Heart left ventricle (tissue), 16 donors: ENCODE data around the gene FZR1. TPM values are rescaled to one million over a fixed set of nuclear protein-coding genes. Genes with fewer than 3 reads are reported as not detected.

Experiments used
- ATAC-seq, 4 donors: fragments of 200-7000 bp; cut with Tn5 transposase; one replicate each; pipeline ENCODE4 v1.9.1; 2020 to 2022; ENCODE audit warnings: moderate library complexity in 4 of 4, mild to moderate bottlenecking in 3 of 4, moderate number of reproducible peaks in 1 of 4
- DNase-seq, 5 donors: peaks; one replicate each; pipeline ENCODE4 v3.0.0-alpha.2; 2020
- H3K27ac ChIP-seq, 12 donors: fragments of 200-600 bp; sonication (generic) in 4 of 12; one replicate each; pipeline versions ENCODE4 v1.5.0 to v1.8.0; 2016 to 2022; ENCODE audit warnings: mild to moderate bottlenecking in 2 of 12
- H3K27me3 ChIP-seq, 9 donors: fragments of 200-600 bp; sonication (generic) in 2 of 9; one replicate each; pipeline versions ENCODE4 v1.5.1 to v1.8.0; 2016 to 2022; ENCODE audit warnings: mild to moderate bottlenecking in 3 of 9
- H3K36me3 ChIP-seq, 9 donors: fragments of 200-600 bp; sonication (generic) in 2 of 9; one replicate each; pipeline versions ENCODE4 v1.5.0 to v1.8.0; 2018 to 2022; ENCODE audit warnings: mild to moderate bottlenecking in 2 of 9
- H3K4me1 ChIP-seq, 12 donors: fragments of 200-600 bp; sonication (generic) in 4 of 12; one replicate each; pipeline versions ENCODE4 v1.5.0 to v1.8.0; 2016 to 2022; ENCODE audit warnings: mild to moderate bottlenecking in 3 of 12
- H3K4me3 ChIP-seq, 12 donors: fragments of 200-600 bp; sonication (generic) in 4 of 12; one replicate each; pipeline versions ENCODE4 v1.5.0 to v1.8.0; 2017 to 2022; ENCODE audit warnings: mild to moderate bottlenecking in 9 of 12, moderate library complexity in 4 of 12
- H3K9me3 ChIP-seq, 12 donors: fragments of 200-600 bp; sonication (generic) in 4 of 12; one replicate each; pipeline versions ENCODE4 v1.5.0 to v1.8.0; 2016 to 2022; ENCODE audit warnings: mild to moderate bottlenecking in 1 of 12
- POLR2A ChIP-seq, 2 donors: fragments of 450-650 bp; IDR thresholded peaks; one replicate each; pipeline ENCODE4 v1.6.1; 2017; ENCODE audit warnings: antibody characterized with exemption in 2 of 2, mild to moderate bottlenecking in 2 of 2, moderate library complexity in 2 of 2
- WGBS, 4 donors: extraction: QIAGEN DNeasy Blood & Tissue Kit in 2 of 4; methylation state at CpG; one replicate each; pipeline versions ENCODE4 v1.1.5 to v1.1.7; 2013 to 2018; 5-methylcytosine and 5-hydroxymethylcytosine counted together
- intact Hi-C, 10 donors: fragments of 100-400 bp; cut with DNase I; formaldehyde crosslinking; loops; one replicate each; pipeline versions ENCODE4 v1.11.1 to v1.14.2; 2022
- polyA plus RNA-seq, 2 donors: library from polyadenylated mRNA; stranded (reverse); fragments of 200-250 nt; gene quantifications; one replicate each; pipeline ENCODE4 v1.2.3, GENCODE V29; 2013
- total RNA-seq, 9 donors: library from RNA; depleted of rRNA in 2 of 9; stranded (reverse); fragments of >200 nt in 2 of 9; fragmentation: NEBNext Ultra II Directional in 3 of 9; extraction: Animal tissue kit (Norgen Biotek cat#: 25700) in 3 of 9; gene quantifications; one replicate each; pipeline versions ENCODE4 v1.1.0 to v1.2.4, GENCODE V29; 2016 to 2023
- TF ChIP-seq, protein P1 (sequence below), 12 donors: fragments of 200-600 bp; sonication (generic) in 4 of 12; IDR thresholded peaks; one replicate each; pipeline versions ENCODE4 v1.5.0 to v1.8.0; 2018 to 2022; ENCODE audit warnings: antibody characterized with exemption in 12 of 12, mild to moderate bottlenecking in 5 of 12
- donor health status: ischemic (EF 13 %, LVEDD 7.1; RV severe dilation, severe dysfunction).
- donor health status: healthy with polysubstance abuse.
- donor health status: DM: no; HTN: yes; CAD: no.
- donor health status: DM: no; HTN: no; CAD: no.
- donor health status: ischemic (EF 25% LVEDD 6.9; RV normal size, moderate dysfunction).
- donor health status: ischemic (EF 25% LVEDD 5.7; RV mildly dilated, moderate dysfunction).
- donor health status: healthy.
- donor health status: DM: yes; HTN: yes; CAD: no.
- donor health status: ischemic (EF 35%, LVEDD 5.7; RV mildly dilated, moderate dysfunction).
- donor health status: nonischemic (EF 11% LVEDD 7.7; RV severe dilation, severe dysfunction).
- donor health status: DM: yes; HTN: yes; CAD: no.
- donor health status: PGD.
- donor health status: ischemic (EF 29% LVEDD 5.4; RV normal size, mild dysfunction).
- donor health status: nonischemic (EF 23%, LVEDD 6.1; RV moderate dilation, normal function).

The FZR1 gene
- total and polyA plus RNA-seq, 11 donors = 13.9 to 41.0 (median 23.5) TPM

DNA sequence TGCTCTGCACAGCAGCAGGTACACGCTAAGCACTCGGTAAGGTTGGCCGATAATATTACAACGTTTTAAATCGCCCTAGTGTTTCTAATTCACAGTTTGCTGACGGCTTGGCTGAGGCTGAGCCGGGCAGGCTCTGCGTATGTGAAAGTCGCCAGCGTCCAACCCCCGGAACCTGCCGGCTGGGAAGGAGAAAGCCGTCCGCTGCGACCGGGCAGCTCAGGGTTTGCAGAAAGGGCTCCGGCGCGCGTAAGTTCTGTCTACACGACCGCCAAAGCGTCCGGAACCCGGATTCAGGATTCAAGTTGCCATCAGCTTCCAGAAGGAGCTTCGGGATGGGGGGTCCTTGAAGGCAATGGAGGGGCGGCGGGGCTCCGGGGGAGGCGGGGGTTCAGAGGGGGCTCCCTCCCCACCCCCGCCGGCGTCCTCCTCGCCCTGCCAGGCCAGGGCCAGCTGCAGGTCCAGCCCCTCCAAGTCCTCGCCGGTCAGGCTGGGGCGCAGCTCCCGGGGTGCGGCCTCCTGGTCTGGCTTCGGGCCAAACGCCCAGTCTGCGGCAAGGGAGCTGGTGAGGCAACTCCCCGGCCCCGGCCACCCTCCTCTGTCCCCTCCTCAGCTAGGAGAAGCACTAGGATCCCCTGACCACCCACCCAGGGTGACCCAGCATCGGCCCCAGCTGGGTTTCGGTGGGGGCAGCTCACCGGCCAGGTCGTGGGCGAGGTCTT, 23.4 kb upstream of the FZR1 start:
- Histone ChIP-seq H3K27ac (no peak overlapping the region), H3K4me3 (no peak overlapping the region), H3K9me3 (no peaks in the 10 kb centered on the region), H3K27me3 (peaks cover 14 to 55% (median 37%) of the 10 kb centered on the region in 9 donors), H3K36me3 (no peaks in the 10 kb centered on the region), H3K4me1 (no peaks in the 10 kb centered on the region)
- ATAC-seq = no peak
- TF ChIP-seq, protein P1, sequence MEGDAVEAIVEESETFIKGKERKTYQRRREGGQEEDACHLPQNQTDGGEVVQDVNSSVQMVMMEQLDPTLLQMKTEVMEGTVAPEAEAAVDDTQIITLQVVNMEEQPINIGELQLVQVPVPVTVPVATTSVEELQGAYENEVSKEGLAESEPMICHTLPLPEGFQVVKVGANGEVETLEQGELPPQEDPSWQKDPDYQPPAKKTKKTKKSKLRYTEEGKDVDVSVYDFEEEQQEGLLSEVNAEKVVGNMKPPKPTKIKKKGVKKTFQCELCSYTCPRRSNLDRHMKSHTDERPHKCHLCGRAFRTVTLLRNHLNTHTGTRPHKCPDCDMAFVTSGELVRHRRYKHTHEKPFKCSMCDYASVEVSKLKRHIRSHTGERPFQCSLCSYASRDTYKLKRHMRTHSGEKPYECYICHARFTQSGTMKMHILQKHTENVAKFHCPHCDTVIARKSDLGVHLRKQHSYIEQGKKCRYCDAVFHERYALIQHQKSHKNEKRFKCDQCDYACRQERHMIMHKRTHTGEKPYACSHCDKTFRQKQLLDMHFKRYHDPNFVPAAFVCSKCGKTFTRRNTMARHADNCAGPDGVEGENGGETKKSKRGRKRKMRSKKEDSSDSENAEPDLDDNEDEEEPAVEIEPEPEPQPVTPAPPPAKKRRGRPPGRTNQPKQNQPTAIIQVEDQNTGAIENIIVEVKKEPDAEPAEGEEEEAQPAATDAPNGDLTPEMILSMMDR (IDR thresholded peaks at IDR 0.05) = no peak
- no peak for TF ChIP-seq POLR2A (IDR thresholded peaks at IDR 0.05)
- intact Hi-C loops = loop anchor here in 1 of 10 donors (5.0 kb wide), 1 partner anchor 175 kb away; no protein-coding TSS in a partner anchor
- WGBS, 4 donors = 50 to 72% (median 67%) methylated on average over 27 to 49 of the region's 49 CpGs
- DNase-seq = no peak

DNA sequence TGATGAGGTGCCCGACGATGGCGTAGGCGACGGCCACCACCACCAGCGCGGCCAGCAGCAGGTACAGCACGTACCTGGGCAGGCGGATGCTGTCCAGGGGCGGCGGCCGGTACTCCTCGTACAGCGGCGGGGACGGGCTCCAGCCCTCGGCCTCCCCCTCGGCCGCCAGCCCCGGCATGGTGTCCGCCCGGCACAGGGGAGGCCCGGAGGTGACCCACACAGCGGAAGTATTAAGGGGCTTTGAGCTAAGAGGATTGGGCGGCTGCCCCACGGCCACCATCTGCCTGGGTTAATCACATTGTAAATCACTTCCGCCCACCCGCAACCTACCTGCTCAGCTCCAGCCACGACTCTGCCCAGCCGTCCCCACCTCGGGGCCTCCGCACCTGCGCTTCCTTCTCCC, 22.9 kb upstream of the FZR1 start, which contains the start of gene SMIM44:
Gene SMIM44, minus strand, starts transcription at position 216 of the 403 bp plus-strand sequence. Its CDS starts 38 bp downstream, at position 178.
- no peaks in the 10 kb centered on the region for H3K9me3 ChIP-seq
- no peak within 1 kb of the TSS for H3K27ac ChIP-seq
- no peaks in the 10 kb centered on the region for H3K4me1 ChIP-seq
- H3K27me3 ChIP-seq = peaks cover 14 to 55% (median 37%) of the 10 kb centered on the region in 9 donors
- H3K36me3 ChIP-seq = no peaks in the 10 kb centered on the region
- no peak within 1 kb of the TSS for H3K4me3 ChIP-seq
- TF ChIP-seq POLR2A (IDR thresholded peaks at IDR 0.05) = no peak
- TF ChIP-seq, protein P1 (IDR thresholded peaks at IDR 0.05) = no peak
- WGBS, 4 donors = 74 to 81% (median 77%) methylated on average over 21 to 33 of the region's 33 CpGs
- DNase-seq (no peak), ATAC-seq (no peak)
- intact Hi-C loops = loop anchor here in 1 of 10 donors (5.0 kb wide), 1 partner anchor 176 kb away; no protein-coding TSS in a partner anchor

DNA sequence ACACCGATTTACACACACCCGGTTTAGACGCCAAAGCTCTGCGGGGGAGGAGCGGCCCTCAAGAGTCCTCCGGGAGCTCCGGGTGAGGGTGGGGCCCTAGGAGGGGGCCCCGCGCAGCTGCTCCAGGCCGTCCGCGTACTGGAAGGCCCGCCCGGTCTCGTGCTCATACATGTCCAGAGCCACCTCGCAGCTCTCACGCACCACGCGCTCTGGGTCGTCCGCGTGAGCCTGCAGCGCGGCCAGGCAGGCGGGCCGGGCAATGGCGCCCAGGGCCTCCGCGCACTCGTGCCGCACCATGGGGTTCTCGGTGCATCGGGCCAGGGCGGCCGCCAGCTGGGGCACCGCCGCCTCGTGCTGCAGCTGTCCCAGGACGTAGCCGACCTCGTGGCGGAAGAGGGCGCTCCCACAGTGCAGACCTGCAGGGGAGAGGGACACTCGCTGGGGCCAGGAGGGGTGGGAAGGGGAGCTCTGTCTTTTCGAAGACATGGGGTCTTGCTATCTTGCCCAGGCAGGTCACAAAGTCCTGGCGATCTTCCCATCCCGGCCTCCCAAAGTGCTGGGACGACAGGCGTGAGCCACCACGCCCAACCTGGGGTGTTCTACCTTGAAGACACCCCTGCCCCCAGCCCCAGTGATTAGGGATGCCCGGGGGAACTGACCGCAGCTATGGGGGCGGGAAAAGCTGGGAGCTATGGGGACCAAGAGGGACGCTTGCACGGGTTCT, 14.6 kb upstream of the FZR1 start:
- TF ChIP-seq, protein P1 (IDR thresholded peaks at IDR 0.05) = no peak
- H3K27ac ChIP-seq = no peak overlapping the region
- intact Hi-C loops = no loop called here
- no peaks in the 10 kb centered on the region for H3K9me3 ChIP-seq
- DNase-seq = no peak
- no peak for ATAC-seq
- peaks cover 0 to 54% (median 48%) of the 10 kb centered on the region in 9 donors for H3K36me3 ChIP-seq
- H3K27me3 ChIP-seq = no peaks in the 10 kb centered on the region
- no peaks in the 10 kb centered on the region for H3K4me1 ChIP-seq
- no peak overlapping the region for H3K4me3 ChIP-seq
- WGBS, 4 donors = 95 to 96% (median 95%) methylated on average over 27 to 55 of the region's 55 CpGs
